HG02973 (cell line): ENCODE measurements around the gene POGZ.
A peak's percentile ranks its signal among the peaks of the same experiment; 100 is the strongest.
"Not testable (repeated sequence)": the region's sequence is repeated elsewhere in the genome, so short reads cannot be mapped to it uniquely, and the experiment has no call there.

Experiments used
- ATAC-seq: cut with Tn5 transposase; IDR thresholded peaks from one replicate; pipeline ENCODE4 v1.9.1; 2021; ENCODE audit warnings: moderate library complexity; ENCODE audit not compliant: unreplicated experiment

Gene POGZ

DNA sequence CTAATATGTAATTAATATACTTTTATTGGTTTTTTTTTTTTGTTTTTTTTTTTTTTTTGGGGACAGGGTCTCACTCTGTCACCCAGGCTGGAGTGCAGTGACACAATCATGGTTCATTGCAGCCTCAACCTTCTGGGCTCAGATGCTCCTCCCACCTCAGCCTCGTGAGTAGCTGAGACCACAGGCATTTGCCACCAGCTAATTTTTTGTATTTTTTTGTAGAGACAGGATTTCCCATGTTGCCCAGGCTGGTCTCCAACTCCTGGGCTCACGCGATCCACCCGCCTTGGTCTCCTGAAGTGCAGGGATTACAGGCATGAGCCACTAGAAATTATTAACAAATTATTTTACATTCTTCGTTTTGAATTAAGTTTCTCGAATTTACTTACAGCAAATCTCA is 16.8 kb upstream of the POGZ start:
- ATAC-seq: no peak

DNA sequence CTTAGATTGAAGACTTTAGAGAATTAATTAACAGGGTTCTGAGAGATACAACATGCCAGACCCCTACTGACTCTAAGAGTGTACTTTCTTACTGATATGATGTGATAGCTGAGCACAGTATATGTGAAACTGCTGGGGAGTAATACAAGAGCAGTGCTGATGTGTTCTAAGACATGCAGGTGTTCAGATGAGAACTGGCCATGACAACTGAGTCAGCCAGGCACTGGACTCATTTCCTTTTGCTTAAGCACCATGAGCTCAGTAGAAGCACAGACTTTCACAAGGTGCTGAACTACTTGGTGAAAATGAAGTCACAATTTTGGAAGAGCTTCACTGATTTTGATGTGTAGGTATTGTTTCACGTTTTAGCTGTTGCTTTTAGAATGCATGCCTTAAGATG is 15.9 kb upstream of the POGZ start:
- peak; percentile 60 for ATAC-seq

DNA sequence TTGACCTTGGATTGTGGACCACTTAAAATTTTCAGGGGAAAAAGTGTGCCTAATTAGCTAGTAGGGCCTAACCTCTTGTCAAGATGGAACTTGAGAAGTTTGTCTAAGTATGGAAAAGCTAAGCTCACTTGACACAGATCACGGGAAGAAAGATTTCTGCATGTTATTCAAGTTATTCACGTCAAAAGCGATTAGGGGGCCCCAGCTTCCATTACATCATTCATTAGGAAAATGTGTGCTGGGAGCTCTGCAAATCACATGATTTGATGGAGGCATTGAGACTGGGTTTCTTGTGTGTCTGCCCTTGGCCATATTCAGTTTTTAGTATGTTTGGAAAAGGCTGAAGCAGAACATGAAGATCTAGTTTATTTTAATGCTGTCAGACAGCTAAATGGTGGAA is 15.5 kb upstream of the POGZ start:
- no peak for ATAC-seq

DNA sequence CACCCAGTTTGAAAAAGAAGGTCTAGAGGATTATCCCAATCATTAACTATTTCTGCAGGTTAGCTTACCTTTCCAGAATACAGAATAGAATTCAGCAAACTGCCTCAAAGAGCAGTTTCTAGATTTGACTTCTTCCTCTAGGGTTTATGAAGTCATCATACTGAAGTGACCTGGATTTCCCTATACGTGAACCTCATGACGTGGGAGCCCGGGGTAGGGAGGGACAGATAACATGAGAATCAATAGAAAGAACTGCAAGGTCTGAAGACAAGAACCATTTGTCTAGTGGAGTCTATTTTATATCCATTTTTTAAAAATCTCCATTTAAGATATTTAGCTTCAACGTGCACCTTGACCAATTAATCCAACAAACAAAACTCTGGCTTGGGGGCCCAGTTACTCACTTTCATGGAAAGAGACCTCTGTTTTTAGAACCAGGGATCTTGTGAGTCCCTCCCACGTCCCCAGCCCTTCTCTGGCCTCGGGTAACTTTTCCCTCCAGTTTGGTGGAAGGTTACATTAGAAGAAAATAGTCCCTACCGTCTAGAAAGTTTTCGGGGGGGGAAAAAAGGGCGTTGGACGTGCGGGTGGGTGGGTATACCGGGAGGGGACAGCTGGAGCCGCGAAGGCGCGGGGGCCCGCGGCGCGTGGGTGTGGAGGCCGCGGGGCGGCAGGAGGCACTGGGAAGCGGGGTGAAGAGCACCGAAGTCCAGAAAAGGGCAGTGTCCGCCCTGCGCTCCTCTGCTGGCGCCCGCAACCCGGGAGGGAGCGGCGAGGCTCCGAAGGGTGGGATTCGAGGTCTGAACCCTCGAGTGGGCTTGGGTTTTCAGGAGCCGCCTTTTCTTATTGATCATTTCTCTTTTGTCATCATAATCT is 13.8 kb upstream of the POGZ start:
- no peak for ATAC-seq

DNA sequence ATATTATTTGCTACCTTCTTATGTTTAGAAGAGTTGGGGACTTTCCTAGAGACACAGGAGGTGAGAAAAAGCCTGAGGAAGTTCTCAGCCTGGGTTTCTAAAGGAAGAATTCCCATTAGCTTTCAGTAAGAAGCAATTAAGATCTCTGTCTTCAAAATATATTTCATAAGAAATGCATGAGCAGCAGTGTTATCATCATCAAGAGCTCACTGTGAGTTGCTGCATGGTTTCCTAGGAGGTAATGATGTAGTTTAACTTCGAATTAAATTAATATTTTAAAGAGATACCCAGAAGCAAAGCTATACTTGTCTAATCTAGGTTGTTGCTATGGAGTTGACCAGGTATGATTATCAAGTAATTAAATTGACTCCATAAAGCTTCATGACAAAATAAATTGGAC is 5.7 kb upstream of the POGZ start:
- ATAC-seq: no peak

DNA sequence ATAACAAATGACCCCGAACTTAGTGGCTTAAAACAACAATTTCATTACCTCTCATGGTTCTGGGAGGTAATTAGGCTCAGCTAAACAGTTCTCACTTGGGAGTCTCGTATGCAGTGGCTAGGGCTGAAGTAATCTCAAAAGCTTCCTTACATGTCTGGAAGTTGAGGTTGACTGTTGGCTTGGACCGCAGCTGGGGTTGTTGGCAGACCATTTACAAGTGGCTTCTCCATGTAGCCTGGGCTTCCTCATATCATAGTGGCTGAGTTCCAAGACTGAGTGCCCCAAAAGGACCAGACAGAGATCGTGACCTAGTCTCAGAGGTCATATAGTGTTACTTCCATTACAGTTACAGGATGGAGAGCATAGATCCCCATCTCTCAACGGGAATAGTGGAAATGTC is 2.4 kb upstream of the POGZ start:
- no peak for ATAC-seq

DNA sequence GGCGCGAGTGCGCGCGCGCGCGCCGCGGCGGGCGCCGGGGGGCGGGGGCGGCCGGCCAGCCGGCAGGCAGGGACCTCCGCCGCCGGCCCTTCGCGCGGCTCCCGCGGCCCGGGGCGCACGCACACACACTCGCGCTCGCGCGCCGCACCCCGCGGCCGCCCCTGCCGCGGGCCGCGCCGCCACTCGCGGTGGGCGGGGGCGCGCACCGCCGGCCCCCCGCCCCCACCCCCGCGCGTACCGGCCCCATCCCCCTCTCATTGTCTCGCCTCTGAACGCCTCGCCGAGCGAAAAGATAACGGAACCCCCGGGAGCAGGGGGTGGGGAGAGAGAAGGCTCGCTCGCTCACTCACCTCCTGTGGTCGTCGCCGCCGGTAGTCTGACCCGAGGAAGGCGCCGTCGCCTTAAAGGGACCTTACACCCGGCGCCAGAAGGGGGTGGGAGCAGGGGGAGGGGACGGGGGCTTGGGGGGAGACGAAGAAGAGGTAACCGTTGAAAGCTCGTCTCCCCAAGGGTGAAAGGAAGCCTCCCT is 428 bp downstream of the POGZ start:
- no peak for ATAC-seq

DNA sequence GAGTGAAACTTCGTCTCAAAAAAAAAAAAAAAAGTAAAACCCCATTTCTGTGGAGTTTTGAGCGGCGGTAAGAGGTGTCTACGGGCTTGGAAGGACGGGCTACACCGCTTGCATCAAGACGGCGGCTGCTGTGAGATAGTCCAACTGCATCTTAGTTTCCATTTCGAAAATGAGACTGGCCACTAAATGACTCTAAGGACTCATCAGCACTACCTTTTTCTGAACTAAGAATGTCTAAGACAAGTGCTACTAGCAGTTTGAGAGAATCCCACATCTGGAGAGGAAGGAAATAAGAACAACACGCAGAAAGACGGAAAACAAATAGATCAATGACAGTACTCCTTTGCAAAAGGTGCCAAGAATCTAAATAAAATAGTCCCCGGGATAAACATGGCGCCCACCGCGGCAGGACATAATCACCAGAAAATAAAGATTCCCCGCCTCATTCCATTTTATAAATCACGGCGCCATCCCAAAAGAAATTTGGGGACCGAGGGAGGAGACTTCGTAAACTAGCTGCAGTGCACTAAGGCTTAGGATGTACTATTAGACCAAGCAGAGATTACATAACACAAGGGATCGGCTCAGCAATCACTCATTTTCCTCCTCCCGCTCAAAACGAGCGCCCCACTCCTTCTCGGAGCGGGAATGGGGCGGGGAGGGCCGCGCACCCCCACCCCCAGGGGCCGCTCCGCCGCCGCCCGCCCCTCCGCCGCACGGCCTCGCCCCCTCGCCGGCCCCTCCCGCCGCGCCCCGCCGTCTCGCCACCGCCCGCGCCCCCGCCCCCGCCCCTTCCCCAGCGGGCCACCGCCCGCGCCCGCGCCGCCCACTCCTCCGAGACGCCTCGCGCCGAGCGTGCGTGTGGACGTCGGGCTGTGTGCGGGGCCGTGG is 1.1 kb downstream of the POGZ start:
- no peak for ATAC-seq

DNA sequence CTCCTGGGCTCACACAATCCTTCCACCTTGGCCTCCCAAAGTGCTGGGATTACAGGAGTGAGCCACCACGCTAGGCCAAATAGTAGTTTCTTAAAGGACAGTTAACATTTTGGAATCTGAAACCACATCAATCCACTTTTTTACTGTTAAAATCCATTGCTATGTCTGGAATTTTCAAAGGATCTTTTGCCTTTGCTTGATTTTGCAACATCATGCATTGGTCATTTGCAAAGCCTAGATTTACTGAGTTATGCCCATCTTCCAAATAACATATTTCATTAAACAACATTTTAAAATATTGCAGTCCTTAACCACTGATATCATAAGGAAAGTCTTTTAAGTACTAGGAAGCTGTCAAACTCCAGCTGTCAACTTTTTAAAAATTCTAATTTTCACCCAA is 3.3 kb downstream of the POGZ start:
- no peak for ATAC-seq

DNA sequence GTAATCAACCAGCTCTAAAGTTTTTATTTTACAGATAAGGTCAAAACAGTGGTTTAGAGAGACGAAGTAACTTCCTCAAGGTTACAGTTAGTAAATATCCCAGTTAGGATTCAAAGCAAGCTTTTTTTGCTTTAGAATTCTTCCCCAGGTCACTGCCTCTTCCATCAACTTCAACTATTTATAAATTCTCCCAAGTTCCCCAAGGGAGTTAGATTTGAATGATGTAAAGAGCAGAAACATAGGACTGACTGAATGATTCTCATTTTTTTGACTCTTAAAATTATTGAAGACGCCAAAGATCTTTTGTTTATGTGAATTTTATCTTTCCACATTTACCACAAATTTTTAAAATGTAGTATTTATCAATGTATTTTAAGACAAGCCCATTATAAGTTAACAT is 4.1 kb downstream of the POGZ start:
- no peak for ATAC-seq

DNA sequence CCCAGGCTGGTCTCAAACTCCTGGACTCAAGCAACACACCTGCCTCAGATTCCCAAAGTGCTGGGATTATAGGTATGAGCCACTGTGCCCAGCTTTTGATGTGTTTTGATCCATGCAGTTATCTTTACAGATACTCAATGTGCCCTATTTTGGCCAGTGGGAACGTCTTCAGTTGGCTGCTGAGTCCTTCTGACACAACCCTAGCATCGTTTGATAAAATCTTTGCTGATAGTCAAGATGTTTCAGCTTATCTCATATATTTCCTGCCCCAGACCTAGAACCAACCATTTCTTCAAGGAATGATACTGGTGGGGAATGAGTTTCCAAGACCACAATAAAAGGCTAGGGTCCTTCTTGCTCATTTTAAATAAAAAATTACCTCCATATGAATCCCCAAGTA is 11.6 kb downstream of the POGZ start:
- no peak for ATAC-seq

DNA sequence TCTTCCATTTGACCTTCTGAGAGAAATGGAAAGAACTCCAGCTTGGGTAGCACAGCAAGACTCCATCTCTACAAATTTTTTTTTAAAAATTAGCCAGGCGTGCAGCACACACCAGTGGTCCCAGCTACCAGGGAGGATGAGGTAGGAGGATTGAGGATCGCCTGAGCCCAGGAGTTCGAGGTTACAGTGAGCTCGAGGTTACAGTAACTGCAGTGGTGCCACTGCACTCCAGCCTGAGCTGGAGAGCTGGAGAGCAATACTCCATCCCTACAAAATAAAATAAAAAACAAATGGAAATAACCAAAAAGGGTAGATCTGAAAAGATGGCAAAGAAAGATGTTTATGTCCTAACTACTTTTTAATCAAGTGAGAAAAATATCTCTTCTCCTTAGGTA is 14.5 kb downstream of the POGZ start:
- no peak for ATAC-seq

DNA sequence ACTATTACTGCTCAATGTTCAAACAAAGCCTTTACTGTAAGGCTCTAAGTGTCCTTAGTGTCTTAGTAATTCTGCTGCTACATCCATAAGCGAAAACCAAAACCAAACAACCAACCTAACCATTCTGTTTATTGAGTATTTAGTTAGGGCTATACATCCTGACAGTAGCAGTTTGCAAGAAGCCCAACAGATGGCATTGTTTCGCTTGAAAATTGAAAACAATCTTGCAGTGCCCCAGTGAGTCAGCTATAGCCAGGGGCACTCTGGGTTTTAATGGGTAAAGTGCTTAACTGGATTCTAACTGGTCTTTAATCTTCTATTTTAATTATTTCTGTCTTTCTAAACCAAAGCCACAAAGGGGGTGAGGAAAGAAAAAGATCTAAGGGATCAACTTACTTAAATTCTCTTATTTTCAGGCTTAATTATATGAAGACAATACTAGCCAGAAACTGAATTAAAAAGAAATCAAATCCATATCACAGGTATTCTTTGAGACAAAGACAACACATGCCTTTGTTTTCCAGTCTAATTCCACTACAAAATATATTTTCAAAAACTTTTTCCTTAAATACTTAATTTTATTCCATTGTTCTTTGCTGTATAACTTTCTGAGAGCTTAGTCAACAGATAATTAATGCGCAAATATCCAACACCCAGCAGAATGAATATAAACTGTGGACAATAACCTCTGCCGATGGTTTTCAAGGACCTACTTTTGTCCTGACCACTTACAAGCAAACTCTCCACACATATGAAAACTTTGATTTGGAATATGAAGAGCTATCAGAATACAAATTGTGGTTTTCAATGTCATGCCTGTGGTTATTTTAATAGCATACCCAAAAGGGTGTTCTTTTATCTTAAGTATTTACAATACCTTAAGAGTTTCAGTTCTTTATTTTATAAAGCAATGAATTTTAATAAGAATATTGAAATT is 15.2 kb downstream of the POGZ start:
- ATAC-seq: no peak

DNA sequence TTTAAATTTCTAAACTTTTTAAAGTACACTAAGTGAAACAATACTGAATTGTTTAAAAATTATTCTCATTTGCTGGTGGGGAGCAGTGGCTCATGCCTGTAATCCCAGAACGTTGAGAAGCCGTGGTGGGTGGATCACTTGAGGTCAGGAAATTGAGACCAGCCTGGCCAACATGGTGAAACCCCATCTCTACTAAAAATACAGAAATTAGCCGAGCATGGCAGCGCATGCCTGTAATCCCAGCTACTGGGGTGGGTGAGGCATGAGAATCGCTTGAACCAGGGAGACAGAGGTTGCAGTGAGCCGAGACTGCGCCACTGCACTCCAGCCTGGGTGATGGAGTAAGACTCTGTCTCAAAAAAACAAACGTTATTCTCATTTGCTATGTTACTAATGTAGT is 21.9 kb downstream of the POGZ start:
- ATAC-seq: not testable (repeated sequence)

DNA sequence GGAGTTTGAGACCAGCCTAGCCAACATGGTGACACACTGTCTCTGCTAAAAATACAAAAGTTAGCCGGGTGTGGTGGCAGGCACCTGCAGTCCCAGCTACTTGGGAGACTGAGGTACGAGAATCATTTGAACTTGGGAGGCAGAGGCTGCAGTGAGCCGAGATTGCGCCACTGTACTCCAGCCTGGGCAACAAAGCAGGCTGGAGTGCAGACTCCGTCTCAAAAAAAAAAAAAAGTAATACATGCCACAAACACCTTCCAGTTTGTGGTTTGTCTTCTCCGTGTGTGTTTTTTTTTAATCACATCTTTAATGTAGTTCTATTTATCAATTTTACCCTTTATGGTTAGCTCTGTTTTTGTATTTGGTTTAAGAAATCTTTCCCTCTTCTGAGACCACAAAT is 22.3 kb downstream of the POGZ start:
- no peak for ATAC-seq

DNA sequence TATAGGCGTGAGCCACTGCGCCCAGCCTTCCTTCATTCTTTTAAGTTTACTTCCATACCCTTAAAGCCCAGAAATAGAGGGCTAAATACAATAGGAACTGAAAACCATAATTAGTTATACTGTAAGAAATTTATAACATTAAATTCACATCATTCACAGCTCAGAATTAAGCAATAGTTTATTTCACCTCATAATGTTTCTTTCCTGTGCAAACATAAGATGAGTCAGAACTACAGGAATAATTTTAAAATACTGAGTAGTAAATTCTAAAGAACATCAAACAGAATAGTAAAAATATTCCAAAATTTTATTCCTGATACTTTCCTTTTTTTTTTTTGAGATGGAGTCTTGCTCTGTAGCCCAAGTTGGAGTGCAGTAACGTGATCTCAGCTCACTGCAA is 24.1 kb downstream of the POGZ start:
- ATAC-seq: no peak

DNA sequence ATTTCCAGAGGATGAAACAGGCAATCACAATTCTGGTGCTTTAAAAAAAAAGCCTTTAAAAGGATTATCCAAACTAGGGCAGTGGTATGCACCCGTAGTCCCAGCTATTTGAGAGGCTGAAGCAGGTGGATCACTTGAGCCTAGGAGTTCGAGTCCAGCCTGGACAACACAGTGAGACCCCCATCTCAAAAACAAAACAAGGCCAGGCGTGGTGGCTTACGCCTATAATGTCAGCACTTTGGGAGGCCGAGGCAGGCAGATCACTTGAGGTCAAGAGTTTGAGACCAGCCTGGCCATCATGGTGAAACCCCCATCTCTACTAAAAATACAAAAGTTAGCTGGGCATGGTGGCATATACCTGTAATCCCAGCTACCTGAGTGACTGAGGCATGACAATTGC is 25.5 kb downstream of the POGZ start:
- ATAC-seq: not testable (repeated sequence)

DNA sequence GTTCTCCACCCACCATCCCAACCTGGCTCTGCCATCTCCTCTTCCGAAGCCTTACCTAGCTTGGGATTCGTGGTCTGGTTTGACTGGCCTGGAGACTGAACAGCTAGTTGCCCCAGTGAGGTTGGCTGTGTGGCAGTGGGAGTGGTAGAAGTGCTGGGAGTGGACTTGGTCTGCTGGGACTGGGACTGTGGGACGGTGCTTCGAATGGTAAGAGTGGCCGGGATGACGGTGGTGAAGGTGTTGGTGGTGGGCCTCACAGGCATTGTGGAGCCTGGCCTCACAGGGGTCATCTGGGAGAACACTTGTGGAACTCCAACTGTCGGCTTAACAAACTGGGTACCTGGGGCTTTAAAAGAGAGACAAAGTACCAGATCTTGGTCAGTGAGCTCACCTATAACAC is 31.2 kb downstream of the POGZ start:
- no peak for ATAC-seq

DNA sequence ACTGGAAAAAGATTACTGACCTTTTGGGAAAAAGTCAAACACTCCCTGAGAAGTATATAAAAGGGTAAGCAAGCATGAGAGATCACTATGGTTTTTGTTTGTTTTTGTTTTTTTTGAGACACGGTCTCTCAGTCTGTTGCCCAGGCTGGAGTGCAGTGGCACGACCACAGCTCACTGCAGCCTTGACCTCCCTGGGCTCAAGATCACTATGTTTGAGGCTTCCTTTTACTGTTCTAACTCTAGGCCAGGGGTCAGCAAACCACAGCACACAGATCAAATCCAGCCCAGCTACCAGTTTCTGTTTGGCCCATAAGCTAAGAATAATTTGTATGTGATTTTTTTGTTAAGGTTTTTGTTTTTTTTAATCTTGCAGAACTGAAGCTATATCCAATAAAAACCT is 34.2 kb downstream of the POGZ start:
- ATAC-seq: no peak

DNA sequence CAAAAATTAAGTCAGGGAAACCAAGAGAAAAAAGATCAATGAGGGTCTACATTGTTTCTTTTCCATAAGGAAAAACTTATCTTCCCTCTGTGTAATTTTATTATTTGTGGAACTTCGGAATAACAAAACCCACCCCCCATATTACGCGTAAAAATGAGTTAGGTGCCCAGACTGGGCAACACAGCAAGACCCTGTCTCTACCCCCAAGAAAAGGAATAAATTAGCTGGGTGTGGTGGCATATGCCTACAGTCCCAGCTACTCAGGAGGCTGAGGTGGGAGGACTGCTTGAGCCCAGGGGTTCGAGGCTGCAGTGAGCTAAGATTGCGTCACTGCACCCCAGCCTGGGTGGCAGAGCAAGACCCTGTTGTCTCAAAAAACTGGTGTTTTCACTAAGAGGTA is 39.5 kb downstream of the POGZ start:
- ATAC-seq: no peak

DNA sequence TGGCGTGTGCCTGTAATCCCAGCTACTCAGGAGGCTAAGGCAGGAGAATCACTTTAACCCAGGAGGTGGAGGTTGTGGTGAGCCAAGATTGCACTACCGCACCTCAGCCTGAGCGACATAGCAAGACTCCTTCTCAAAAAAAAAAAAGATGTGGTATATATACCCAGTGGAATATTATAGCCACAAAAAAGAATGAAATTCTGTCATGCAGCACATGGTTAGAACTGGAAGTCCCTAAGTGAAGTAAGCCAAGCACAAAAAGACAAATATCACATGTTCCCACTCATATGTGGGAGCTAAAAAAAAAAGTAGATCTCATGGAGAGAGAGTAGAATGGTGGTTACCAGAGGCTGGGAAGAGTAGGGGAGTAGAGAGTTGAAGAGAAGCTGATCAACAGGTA is 41.2 kb downstream of the POGZ start:
- no peak for ATAC-seq
